Neutrophil (primary cell): ENCODE measurements around the gene APRT.

ENCODE experiments used
- H3K27ac ChIP-seq: fragments of 200-600 bp; sonication (generic); 2 replicates; pipeline ENCODE4 v1.5.1; 2016; ENCODE audit warnings: mild to moderate bottlenecking, moderate library complexity
- H3K27me3 ChIP-seq: fragments of 200-600 bp; sonication (generic); 2 replicates; pipeline ENCODE4 v1.6.0; 2016; ENCODE audit warnings: mild to moderate bottlenecking
- H3K36me3 ChIP-seq: fragments of 200-600 bp; sonication (generic); 2 replicates; pipeline ENCODE4 v1.5.1; 2017
- H3K4me1 ChIP-seq, 2 experiments: fragments of 200-600 bp in 1 of 2; sonication (generic) in 1 of 2; 1 replicate in 1 of 2; 2 replicates in 1 of 2; pipeline versions ENCODE4 v1.5.1 to v1.6.1; 2013 to 2016; ENCODE audit warnings: low read depth in 1 of 2, low read length in 1 of 2, mild to moderate bottlenecking in 1 of 2, moderate library complexity in 1 of 2; ENCODE audit not compliant: control insufficient read depth in 1 of 2, insufficient read depth in 1 of 2
- H3K4me3 ChIP-seq, 2 experiments: fragments of 200-600 bp in 1 of 2; sonication (generic) in 1 of 2; 1 replicate in 1 of 2; 2 replicates in 1 of 2; pipeline ENCODE4 v1.5.1; 2013 to 2016; ENCODE audit warnings: low read depth in 1 of 2, low read length in 1 of 2, mild to moderate bottlenecking in 1 of 2, moderate library complexity in 1 of 2
- H3K9me3 ChIP-seq: fragments of 200-600 bp; sonication (generic); 2 replicates; pipeline ENCODE4 v1.5.1; 2016
- CTCF ChIP-seq: fragments of 200-600 bp; sonication (generic); IDR thresholded peaks from 2 replicates; pipeline ENCODE4 v1.5.1; 2016; ENCODE audit warnings: antibody characterized with exemption

The APRT gene

GRCh38 chr16:88785106-88785924, 26.4 kb downstream of the APRT start, which contains the start of gene PIEZO1:
PIEZO1 (minus strand) TSS chr16:88785220; CDS start chr16:88784964, 256 bp downstream.
- Histone ChIP-seq H3K4me1 (peaks cover 48 to 57% of the 10 kb centered on the region in 2 experiments), H3K4me3 (peak within 1 kb of the TSS; percentile 69 to 74), H3K27ac (peak within 1 kb of the TSS; percentile 62), H3K9me3 (no peaks in the 10 kb centered on the region), H3K36me3 (no peaks in the 10 kb centered on the region), H3K27me3 (peaks cover 14% of the 10 kb centered on the region)
- TF ChIP-seq CTCF: peak; percentile 88

- no peaks in the 10 kb centered on the region for H3K9me3 ChIP-seq
- H3K36me3 ChIP-seq: no peaks in the 10 kb centered on the region
- H3K4me3 ChIP-seq: peak overlapping the region; percentile 69 to 74
- TF ChIP-seq CTCF: no peak
- peak overlapping the region; percentile 62 for H3K27ac ChIP-seq
- H3K4me1 ChIP-seq: peaks cover 47 to 51% of the 10 kb centered on the region in 2 experiments
- H3K27me3 ChIP-seq: peaks cover 14% of the 10 kb centered on the region
Observed at GRCh38 chr16:88784856-88785105, 26.9 kb downstream of the APRT start.

GRCh38 chr16:88784074-88784855, 27.5 kb downstream of the APRT start:
- H3K27me3 ChIP-seq: peaks cover 14% of the 10 kb centered on the region
- H3K4me1 ChIP-seq: peaks cover 43 to 46% of the 10 kb centered on the region in 2 experiments
- peak; percentile 33 for TF ChIP-seq CTCF
- peak overlapping the region; percentile 69 to 74 for H3K4me3 ChIP-seq
- no peaks in the 10 kb centered on the region for H3K36me3 ChIP-seq
- peak overlapping the region; percentile 62 for H3K27ac ChIP-seq
- no peaks in the 10 kb centered on the region for H3K9me3 ChIP-seq

- no peak for TF ChIP-seq CTCF
- H3K36me3 ChIP-seq: no peaks in the 10 kb centered on the region
- H3K4me1 ChIP-seq: peaks cover 43 to 46% of the 10 kb centered on the region in 2 experiments
- H3K27me3 ChIP-seq: peaks cover 14% of the 10 kb centered on the region
- peak overlapping the region; percentile 69 to 74 for H3K4me3 ChIP-seq
- peak overlapping the region; percentile 5 for H3K27ac ChIP-seq
- no peaks in the 10 kb centered on the region for H3K9me3 ChIP-seq
Observed at GRCh38 chr16:88783391-88784073, 28.2 kb downstream of the APRT start.
